Chondrocyte (in vitro differentiated cells): ENCODE measurements around the gene FXN. TPM values are rescaled to one million over a fixed set of nuclear protein-coding genes. Genes with fewer than 3 reads are reported as not detected.

ENCODE experiments used
- DNase-seq: peaks from one replicate; pipeline ENCODE4 v3.0.0; 2021; ENCODE audit warnings: mixed read lengths, low spot score
- H3K27ac Mint-ChIP-seq: one replicate; pipeline ENCODE4 v1.8.0; 2021; ENCODE audit warnings: mild to moderate bottlenecking, moderate library complexity, mixed read lengths; ENCODE audit not compliant: unreplicated experiment
- H3K27me3 Mint-ChIP-seq: 2 replicates; pipeline ENCODE4 v1.8.0; 2021; ENCODE audit warnings: low read depth, mixed read lengths
- H3K36me3 Mint-ChIP-seq: 2 replicates; pipeline ENCODE4 v1.8.0; 2021; ENCODE audit warnings: low read depth, mixed read lengths
- H3K4me1 Mint-ChIP-seq: 2 replicates; pipeline ENCODE4 v1.8.0; 2021; ENCODE audit warnings: low read depth, mild to moderate bottlenecking, mixed read lengths
- H3K4me3 Mint-ChIP-seq: one replicate; pipeline ENCODE4 v1.8.0; 2021; ENCODE audit warnings: mild to moderate bottlenecking, moderate library complexity, mixed read lengths; ENCODE audit not compliant: unreplicated experiment
- H3K9me3 Mint-ChIP-seq: 2 replicates; pipeline ENCODE4 v1.8.0; 2021; ENCODE audit warnings: low read depth, mixed read lengths
- total RNA-seq: library from RNA; stranded (reverse); gene quantifications from 3 replicates; pipeline ENCODE4 v1.2.1, GENCODE V29; 2021
- TF ChIP-seq, protein P1 (sequence below): fragments of 200-600 bp; sonication (generic); IDR thresholded peaks from 2 replicates; pipeline ENCODE4 v1.5.0; 2021; ENCODE audit warnings: antibody characterized with exemption, mild to moderate bottlenecking, moderate library complexity

FXN gene
- total RNA-seq, 1 donor from 2014 or later: 9.9 TPM

- H3K4me3 Mint-ChIP-seq: no peak overlapping the region
Measured at GRCh38 chr9:69118656-69119055, 83.1 kb downstream of the FXN start.

DNA sequence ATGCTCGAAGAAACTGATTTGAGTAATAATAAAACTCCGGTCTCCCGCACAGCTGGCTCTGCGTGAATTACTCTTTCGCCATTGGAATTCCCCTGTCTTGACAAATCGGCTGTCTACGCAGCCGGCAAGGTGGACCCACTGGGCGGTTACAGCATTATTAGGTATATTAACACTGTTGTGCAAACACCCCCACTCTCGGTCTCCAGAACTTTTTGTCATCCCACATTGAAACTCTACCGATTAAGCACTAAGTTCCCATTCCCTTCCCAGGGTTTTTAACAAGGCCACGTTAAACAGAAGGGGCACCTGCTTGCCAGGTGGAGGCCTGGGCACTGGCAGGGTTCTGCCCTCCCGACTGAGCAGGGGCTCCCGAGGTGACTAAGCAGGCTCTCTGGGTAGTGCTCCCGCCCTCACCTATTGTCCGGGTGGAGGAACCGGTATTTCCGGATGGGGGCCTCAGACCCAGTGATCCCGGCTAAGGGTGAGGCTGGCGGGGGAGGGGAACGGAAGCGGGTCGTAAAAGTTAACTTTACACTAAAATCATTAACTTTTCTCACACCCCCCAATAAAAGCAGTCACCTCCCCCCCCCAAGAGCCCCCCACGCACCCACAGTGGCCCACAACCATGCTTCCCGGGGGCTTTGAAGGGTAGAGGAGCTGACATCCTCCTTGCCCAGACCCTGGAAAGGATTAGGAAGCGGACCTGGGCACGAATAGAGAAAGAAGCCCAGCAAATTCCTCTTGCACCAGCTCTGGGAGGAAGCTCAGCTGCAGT, 85.0 kb downstream of the FXN start:
- no peaks in the 10 kb centered on the region for H3K36me3 Mint-ChIP-seq
- no peaks in the 10 kb centered on the region for H3K27me3 Mint-ChIP-seq
- H3K4me1 Mint-ChIP-seq: peaks cover 15% of the 10 kb centered on the region
- H3K9me3 Mint-ChIP-seq: no peaks in the 10 kb centered on the region
- TF ChIP-seq, protein P1, sequence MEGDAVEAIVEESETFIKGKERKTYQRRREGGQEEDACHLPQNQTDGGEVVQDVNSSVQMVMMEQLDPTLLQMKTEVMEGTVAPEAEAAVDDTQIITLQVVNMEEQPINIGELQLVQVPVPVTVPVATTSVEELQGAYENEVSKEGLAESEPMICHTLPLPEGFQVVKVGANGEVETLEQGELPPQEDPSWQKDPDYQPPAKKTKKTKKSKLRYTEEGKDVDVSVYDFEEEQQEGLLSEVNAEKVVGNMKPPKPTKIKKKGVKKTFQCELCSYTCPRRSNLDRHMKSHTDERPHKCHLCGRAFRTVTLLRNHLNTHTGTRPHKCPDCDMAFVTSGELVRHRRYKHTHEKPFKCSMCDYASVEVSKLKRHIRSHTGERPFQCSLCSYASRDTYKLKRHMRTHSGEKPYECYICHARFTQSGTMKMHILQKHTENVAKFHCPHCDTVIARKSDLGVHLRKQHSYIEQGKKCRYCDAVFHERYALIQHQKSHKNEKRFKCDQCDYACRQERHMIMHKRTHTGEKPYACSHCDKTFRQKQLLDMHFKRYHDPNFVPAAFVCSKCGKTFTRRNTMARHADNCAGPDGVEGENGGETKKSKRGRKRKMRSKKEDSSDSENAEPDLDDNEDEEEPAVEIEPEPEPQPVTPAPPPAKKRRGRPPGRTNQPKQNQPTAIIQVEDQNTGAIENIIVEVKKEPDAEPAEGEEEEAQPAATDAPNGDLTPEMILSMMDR: no peak
- peak overlapping the region; percentile 86 for H3K4me3 Mint-ChIP-seq
- peak overlapping the region; percentile 63 for H3K27ac Mint-ChIP-seq
- no peak for DNase-seq

More at GRCh38 chr9:69118656-69119055, 83.1 kb downstream of the FXN start:
- no peak overlapping the region for H3K27ac Mint-ChIP-seq
- TF ChIP-seq, protein P1: no peak
- H3K36me3 Mint-ChIP-seq: no peaks in the 10 kb centered on the region
- peaks cover 15% of the 10 kb centered on the region for H3K4me1 Mint-ChIP-seq
- DNase-seq: no peak
- H3K9me3 Mint-ChIP-seq: no peaks in the 10 kb centered on the region
- no peaks in the 10 kb centered on the region for H3K27me3 Mint-ChIP-seq

DNA sequence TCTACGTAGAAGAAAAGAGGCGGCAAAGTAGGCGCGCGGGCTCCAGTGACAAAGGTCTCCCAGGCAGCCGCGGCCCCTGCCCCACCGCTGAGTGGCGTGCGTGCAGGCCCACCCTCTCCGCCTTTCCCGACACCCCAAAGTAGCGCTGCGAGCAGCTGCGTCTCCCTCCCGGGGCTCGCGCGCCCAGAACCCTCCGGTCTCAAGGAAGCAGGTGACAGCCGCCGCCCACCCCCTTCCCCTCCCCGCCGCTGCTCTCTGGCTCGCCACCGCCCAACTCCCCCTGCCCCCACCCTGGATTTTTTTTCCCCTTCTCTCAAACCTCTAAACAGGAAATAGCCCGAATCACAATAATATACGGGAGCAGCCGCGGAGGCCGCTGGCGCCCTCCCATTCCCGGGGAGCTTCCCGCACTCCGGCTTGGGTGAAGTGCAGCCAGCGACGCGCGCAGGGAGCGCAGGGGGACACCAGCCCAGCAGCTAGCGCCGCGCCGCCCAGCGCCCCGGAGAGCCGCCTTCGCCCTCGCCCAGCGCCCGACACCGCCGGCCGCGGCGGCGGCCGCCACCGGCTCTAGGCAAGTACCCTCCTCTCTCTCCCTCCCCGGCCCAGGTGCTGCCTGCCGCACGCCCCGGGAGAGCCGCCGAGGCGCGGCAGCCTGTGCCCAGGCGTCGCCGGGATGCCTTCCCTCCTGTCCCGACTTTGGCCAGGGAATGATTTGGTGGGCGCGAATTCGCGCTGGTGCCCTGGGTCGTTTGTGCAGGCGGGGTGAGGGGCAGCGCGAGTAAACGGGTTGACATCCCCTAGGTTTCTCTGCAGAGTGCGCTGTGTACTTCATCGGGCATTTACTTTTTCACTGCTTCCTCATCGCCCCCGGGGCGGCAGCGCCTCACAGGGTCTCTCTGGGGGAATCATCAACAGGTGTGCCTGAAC, 85.9 kb downstream of the FXN start:
- Mint-ChIP-seq H3K9me3 (no peaks in the 10 kb centered on the region), H3K27me3 (no peaks in the 10 kb centered on the region), H3K4me1 (peaks cover 15% of the 10 kb centered on the region), H3K4me3 (peak overlapping the region; percentile 86), H3K27ac (peak overlapping the region; percentile 93), H3K36me3 (no peaks in the 10 kb centered on the region)
- DNase-seq: no peak
- TF ChIP-seq, protein P1: peak; percentile 52

DNA sequence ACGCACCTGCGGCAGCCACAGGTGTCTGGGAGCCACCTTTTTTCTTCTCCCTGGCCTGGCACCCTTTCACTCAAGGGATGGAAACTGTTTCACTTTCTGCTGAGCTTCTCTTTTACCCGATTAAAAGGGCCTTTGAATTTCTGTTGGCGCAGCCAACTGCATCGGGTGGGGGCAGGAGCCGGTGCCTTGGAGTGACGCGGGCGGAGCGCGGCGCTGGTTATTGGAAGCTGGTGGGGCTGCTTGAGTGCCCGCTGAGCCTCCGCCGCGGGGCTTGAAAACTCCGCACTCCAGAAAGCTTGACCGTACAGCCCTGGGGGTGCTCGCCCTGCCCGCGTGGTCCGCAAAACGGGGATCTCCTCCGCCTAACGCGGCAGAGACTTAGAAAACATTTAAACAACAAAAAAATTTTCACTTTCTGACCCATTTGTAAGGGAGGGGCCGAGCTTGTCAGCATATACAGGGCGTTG, 86.6 kb downstream of the FXN start:
- Mint-ChIP-seq H3K9me3 (no peaks in the 10 kb centered on the region), H3K4me3 (peak overlapping the region; percentile 86), H3K36me3 (no peaks in the 10 kb centered on the region), H3K4me1 (peaks cover 15% of the 10 kb centered on the region), H3K27ac (peak overlapping the region; percentile 93), H3K27me3 (no peaks in the 10 kb centered on the region)
- TF ChIP-seq, protein P1: peak; percentile 34
- no peak for DNase-seq

DNA sequence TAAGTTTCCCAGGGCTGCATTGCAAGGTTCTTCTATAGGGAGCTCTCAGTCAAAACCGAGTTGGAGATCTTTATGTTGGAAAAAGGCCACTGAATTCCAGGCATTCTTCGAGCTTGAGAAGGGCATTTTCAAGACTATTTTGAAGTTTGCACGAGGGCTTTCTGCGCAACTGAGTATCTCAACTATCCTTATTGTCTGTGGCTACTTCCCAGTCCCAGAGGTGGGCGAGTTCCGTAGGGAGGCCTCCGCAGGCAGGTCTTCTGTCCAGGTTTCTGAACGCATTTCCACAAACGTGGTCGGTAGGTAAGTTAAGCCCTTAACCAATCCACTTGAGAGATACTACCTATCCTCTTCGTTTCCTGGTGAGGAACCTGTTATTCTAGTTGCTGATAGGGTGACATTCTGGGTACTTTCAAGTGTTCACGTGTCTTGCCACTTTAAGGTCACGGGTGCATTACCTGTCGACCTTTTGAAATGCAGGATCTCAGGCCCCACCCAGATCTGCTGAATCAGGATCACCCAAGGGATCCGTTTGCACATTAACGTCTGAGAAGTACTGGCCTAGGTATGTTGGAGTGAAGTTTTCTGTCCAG, 87.1 kb downstream of the FXN start:
- Mint-ChIP-seq H3K4me1 (peaks cover 15% of the 10 kb centered on the region), H3K27me3 (no peaks in the 10 kb centered on the region), H3K4me3 (peak overlapping the region; percentile 86), H3K9me3 (no peaks in the 10 kb centered on the region), H3K36me3 (no peaks in the 10 kb centered on the region), H3K27ac (peak overlapping the region; percentile 93)
- DNase-seq: no peak
- TF ChIP-seq, protein P1: no peak
